H9 (cell line): ENCODE results near the gene PARD6B. TPM values are rescaled to one million over a fixed set of nuclear protein-coding genes. Genes with fewer than 3 reads are reported as not detected.

Experiments
- DNase-seq: peaks from one replicate; pipeline ENCODE4 v3.0.0-alpha.2; 2017
- H2AFZ ChIP-seq: one replicate; pipeline ENCODE4 v1.6.1; 2013; ENCODE audit warnings: mild to moderate bottlenecking, low read length, control low read depth, moderate library complexity
- H2AK5ac ChIP-seq: 2 replicates; pipeline ENCODE4 v1.6.1; 2013; ENCODE audit warnings: low read length, control low read depth, mixed read lengths; ENCODE audit not compliant: insufficient read length
- H2BK120ac ChIP-seq: one replicate; pipeline ENCODE4 v1.6.1; 2013; ENCODE audit warnings: low read depth, mild to moderate bottlenecking, low read length, control low read depth, inconsistent platforms; ENCODE audit not compliant: poor library complexity, severe bottlenecking
- H2BK12ac ChIP-seq: 2 replicates; pipeline ENCODE4 v1.6.1; 2013; ENCODE audit warnings: low read length, control low read depth, mixed read lengths, low read depth; ENCODE audit not compliant: insufficient read length
- H2BK15ac ChIP-seq: 2 replicates; pipeline ENCODE4 v1.6.1; 2013; ENCODE audit warnings: low read depth, low read length, control low read depth
- H2BK20ac ChIP-seq: one replicate; pipeline ENCODE4 v1.6.1; 2013; ENCODE audit warnings: low read depth, mild to moderate bottlenecking, low read length, control low read depth, inconsistent platforms; ENCODE audit not compliant: poor library complexity, severe bottlenecking
- H2BK5ac ChIP-seq: 2 replicates; pipeline ENCODE4 v1.6.1; 2013; ENCODE audit warnings: low read length, control low read depth, mixed read lengths; ENCODE audit not compliant: insufficient read length
- H3K14ac ChIP-seq: 2 replicates; pipeline ENCODE4 v1.6.1; 2013; ENCODE audit warnings: low read length, control low read depth; ENCODE audit not compliant: insufficient read depth
- H3K18ac ChIP-seq: 2 replicates; pipeline ENCODE4 v1.6.1; 2013; ENCODE audit warnings: low read depth, mild to moderate bottlenecking, mixed read lengths, low read length, control low read depth; ENCODE audit not compliant: insufficient read length
- H3K23ac ChIP-seq: 2 replicates; pipeline ENCODE4 v1.6.1; 2013; ENCODE audit warnings: low read length, control low read depth, mixed read lengths, low read depth; ENCODE audit not compliant: insufficient read length
- H3K23me2 ChIP-seq: 2 replicates; pipeline ENCODE4 v1.6.1; 2013; ENCODE audit warnings: low read depth, mild to moderate bottlenecking, mixed read lengths, low read length, control low read depth; ENCODE audit not compliant: insufficient read length, poor library complexity, severe bottlenecking
- H3K27ac ChIP-seq: 2 replicates; pipeline ENCODE4 v1.5.1; 2013; ENCODE audit warnings: low read length, control low read depth, mixed read lengths, low read depth; ENCODE audit not compliant: insufficient read length
- H3K27me3 ChIP-seq: 2 replicates; pipeline ENCODE4 v1.6.1; 2013; ENCODE audit warnings: low read length, control low read depth, inconsistent platforms; ENCODE audit not compliant: insufficient read depth
- H3K4ac ChIP-seq: 2 replicates; pipeline ENCODE4 v1.6.1; 2013; ENCODE audit warnings: low read depth, mild to moderate bottlenecking, control low read depth, inconsistent platforms, low read length, moderate library complexity
- H3K4me1 ChIP-seq: 2 replicates; pipeline ENCODE4 v1.6.1; 2013; ENCODE audit warnings: low read length, control low read depth, inconsistent platforms; ENCODE audit not compliant: insufficient read depth
- H3K4me2 ChIP-seq: 2 replicates; pipeline ENCODE4 v1.6.1; 2013; ENCODE audit warnings: low read length, control low read depth, mixed read lengths; ENCODE audit not compliant: insufficient read length, insufficient read depth
- H3K56ac ChIP-seq: 2 replicates; pipeline ENCODE4 v1.6.1; 2013; ENCODE audit warnings: low read depth, mild to moderate bottlenecking, mixed read lengths, low read length, control low read depth; ENCODE audit not compliant: insufficient read length
- H3K79me1 ChIP-seq: 2 replicates; pipeline ENCODE4 v1.6.1; 2013; ENCODE audit warnings: low read depth, mild to moderate bottlenecking, moderate library complexity, low read length, control low read depth, inconsistent platforms; ENCODE audit not compliant: insufficient read depth, poor library complexity, severe bottlenecking
- H3K79me2 ChIP-seq: 2 replicates; pipeline ENCODE4 v1.6.1; 2013; ENCODE audit warnings: low read length, control low read depth, inconsistent platforms; ENCODE audit not compliant: insufficient read depth
- H3K9ac ChIP-seq: 2 replicates; pipeline ENCODE4 v1.6.1; 2013; ENCODE audit warnings: low read length, control low read depth, mixed read lengths; ENCODE audit not compliant: insufficient read length; ENCODE audit errors: extremely low read depth
- H3K9me3 ChIP-seq: one replicate; pipeline ENCODE4 v1.6.1; 2013; ENCODE audit warnings: low read depth, low read length, inconsistent platforms; ENCODE audit not compliant: control insufficient read depth
- H3T11ph ChIP-seq: one replicate; pipeline ENCODE4 v1.6.1; 2013; ENCODE audit warnings: mild to moderate bottlenecking, low read length, control low read depth, inconsistent platforms
- H4K20me1 ChIP-seq: one replicate; pipeline ENCODE4 v1.6.1; 2013; ENCODE audit not compliant: control insufficient read depth, insufficient read length, insufficient read depth
- H4K5ac ChIP-seq: 2 replicates; pipeline ENCODE4 v1.6.1; 2013; ENCODE audit warnings: low read depth, mild to moderate bottlenecking, mixed read lengths, low read length, control low read depth; ENCODE audit not compliant: insufficient read length
- H4K8ac ChIP-seq: replicated peaks from 2 replicates; pipeline ENCODE4 v1.6.1; 2013; ENCODE audit warnings: low read length, control low read depth, mixed read lengths, low read depth; ENCODE audit not compliant: insufficient read length
- H4K91ac ChIP-seq: 2 replicates; pipeline ENCODE4 v1.6.1; 2013; ENCODE audit warnings: low read depth, mild to moderate bottlenecking, moderate library complexity, mixed read lengths, low read length, control low read depth; ENCODE audit not compliant: insufficient read length
- H3K27ac Mint-ChIP-seq, 3 experiments: 2 replicates in 2 of 3; 3 replicates in 1 of 3; pipeline ENCODE4 v1.8.0; 2020 to 2021; ENCODE audit warnings: mixed read lengths in 3 of 3, mild to moderate bottlenecking in 1 of 3, moderate library complexity in 1 of 3
- H3K27me3 Mint-ChIP-seq: 2 replicates; pipeline ENCODE4 v1.8.0; 2021; ENCODE audit warnings: low read depth, mild to moderate bottlenecking, moderate library complexity, mixed read lengths
- H3K36me3 Mint-ChIP-seq, 3 experiments: 2 replicates in 2 of 3; 3 replicates in 1 of 3; pipeline ENCODE4 v1.8.0; 2020 to 2021; ENCODE audit warnings: low read depth in 3 of 3, mixed read lengths in 3 of 3; ENCODE audit not compliant: insufficient read depth in 1 of 3
- H3K4me1 Mint-ChIP-seq, 2 experiments: 2 replicates each; pipeline ENCODE4 v1.8.0; 2020; ENCODE audit warnings: mixed read lengths in 2 of 2
- H3K4me3 Mint-ChIP-seq, 2 experiments: 2 replicates in 1 of 2; 3 replicates in 1 of 2; pipeline ENCODE4 v1.8.0; 2020 to 2021; ENCODE audit warnings: mild to moderate bottlenecking in 2 of 2, mixed read lengths in 2 of 2, moderate library complexity in 1 of 2
- H3K9me3 Mint-ChIP-seq, 2 experiments: 2 replicates in 1 of 2; 3 replicates in 1 of 2; pipeline ENCODE4 v1.8.0; 2020; ENCODE audit warnings: mild to moderate bottlenecking in 2 of 2, mixed read lengths in 2 of 2, moderate library complexity in 1 of 2
- WGBS: extraction: QIAGEN DNeasy Blood & Tissue Kit; methylation state at CpG from one replicate; pipeline ENCODE4 v1.1.7; 2013; ENCODE audit warnings: missing lambda C conversion rate, low lambda C conversion rate, mixed read lengths; ENCODE audit not compliant: insufficient read length; ENCODE audit errors: extremely low coverage; 5-methylcytosine and 5-hydroxymethylcytosine counted together
- total RNA-seq: library from RNA; stranded (reverse); gene quantifications from 2 replicates; pipeline ENCODE4 v1.2.1, GENCODE V29; 2021
- TF ChIP-seq, protein P1 (sequence below): fragments of 200-600 bp; sonication (generic); conservative IDR thresholded peaks from 3 replicates; pipeline ENCODE4 v1.8.0; 2021; ENCODE audit warnings: antibody characterized with exemption, mild to moderate bottlenecking

The PARD6B gene
- total RNA-seq, 1 experiment from 2014 or later = 27.4 TPM

DNA sequence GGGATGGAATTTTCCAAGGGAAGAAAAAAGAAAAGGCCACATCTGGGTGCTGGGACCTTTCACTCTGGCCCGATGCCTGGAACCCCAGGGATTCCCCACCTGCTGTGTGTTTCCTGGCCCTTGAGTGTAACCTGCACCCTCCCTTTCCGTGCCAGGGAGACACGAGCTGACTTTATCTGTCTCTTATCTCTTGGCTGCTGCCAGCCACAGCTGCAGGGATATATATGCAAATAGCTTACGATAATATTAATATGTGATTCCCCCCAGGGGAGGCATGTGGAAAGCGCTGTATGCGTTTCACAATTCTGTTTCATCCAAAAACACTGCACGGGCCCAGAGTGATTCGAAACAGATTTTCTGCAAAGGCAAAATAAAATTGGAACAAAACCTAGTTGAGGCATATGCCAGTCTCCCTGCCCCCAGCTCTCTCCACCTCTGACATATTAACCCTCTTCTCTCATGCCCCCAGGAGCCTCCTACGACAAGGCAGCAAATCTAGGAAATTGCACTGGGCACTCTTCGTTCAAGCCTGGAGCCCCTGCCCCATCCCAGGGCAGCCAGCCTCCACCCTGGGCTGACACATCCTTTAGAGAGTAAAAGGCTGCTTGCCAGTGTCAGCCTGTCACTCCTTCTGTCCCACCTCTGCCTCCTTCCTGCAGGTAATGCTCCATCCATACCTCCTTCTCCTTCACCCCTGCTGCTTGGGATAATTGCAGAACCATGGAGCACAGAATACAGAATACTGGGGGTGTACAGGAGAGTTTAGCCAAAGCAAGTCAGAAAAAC, 41.3 kb upstream of the PARD6B start:
- H3K4me3 Mint-ChIP-seq = peak overlapping the region; percentile 63 to 80
- TF ChIP-seq, protein P1, sequence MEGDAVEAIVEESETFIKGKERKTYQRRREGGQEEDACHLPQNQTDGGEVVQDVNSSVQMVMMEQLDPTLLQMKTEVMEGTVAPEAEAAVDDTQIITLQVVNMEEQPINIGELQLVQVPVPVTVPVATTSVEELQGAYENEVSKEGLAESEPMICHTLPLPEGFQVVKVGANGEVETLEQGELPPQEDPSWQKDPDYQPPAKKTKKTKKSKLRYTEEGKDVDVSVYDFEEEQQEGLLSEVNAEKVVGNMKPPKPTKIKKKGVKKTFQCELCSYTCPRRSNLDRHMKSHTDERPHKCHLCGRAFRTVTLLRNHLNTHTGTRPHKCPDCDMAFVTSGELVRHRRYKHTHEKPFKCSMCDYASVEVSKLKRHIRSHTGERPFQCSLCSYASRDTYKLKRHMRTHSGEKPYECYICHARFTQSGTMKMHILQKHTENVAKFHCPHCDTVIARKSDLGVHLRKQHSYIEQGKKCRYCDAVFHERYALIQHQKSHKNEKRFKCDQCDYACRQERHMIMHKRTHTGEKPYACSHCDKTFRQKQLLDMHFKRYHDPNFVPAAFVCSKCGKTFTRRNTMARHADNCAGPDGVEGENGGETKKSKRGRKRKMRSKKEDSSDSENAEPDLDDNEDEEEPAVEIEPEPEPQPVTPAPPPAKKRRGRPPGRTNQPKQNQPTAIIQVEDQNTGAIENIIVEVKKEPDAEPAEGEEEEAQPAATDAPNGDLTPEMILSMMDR = no peak
- no peak overlapping the region for H3T11ph ChIP-seq

More for the DNA sequence above, 41.3 kb upstream of the PARD6B start:
- Histone ChIP-seq H2BK120ac (no peak overlapping the region), H3K14ac (no peak overlapping the region), H2BK15ac (no peak overlapping the region), H2BK20ac (no peak overlapping the region), H3K79me2 (no peaks in the 10 kb centered on the region), H4K20me1 (no peaks in the 10 kb centered on the region), H3K23me2 (peaks cover 21% of the 10 kb centered on the region), H3K27ac (no peak overlapping the region), H2BK5ac (no peak overlapping the region), H3K79me1 (no peaks in the 10 kb centered on the region), H2AK5ac (no peak overlapping the region), H3K27me3 (no peaks in the 10 kb centered on the region), H4K8ac (no peak overlapping the region), H3K56ac (no peak overlapping the region), H3K4me2 (peak overlapping the region; percentile 93), H3K23ac (no peak overlapping the region), H2AFZ (no peak overlapping the region), H4K5ac (no peak overlapping the region), H3K18ac (no peak overlapping the region), H4K91ac (no peak overlapping the region), H2BK12ac (no peak overlapping the region), H3K4ac (no peak overlapping the region), H3K9me3 (no peaks in the 10 kb centered on the region), H3K9ac (no peak overlapping the region), H3K4me1 (peaks cover 3% of the 10 kb centered on the region; the same call in 1 of the 2 replicates)
- H3K36me3 Mint-ChIP-seq = no peaks in the 10 kb centered on the region
- WGBS = no CpG with 5 or more reads among the region's 10 CpGs
- H3K4me1 Mint-ChIP-seq = peaks cover 31 to 43% of the 10 kb centered on the region in 2 experiments
- H3K27ac Mint-ChIP-seq = no peak overlapping the region
- peaks cover 22% of the 10 kb centered on the region for H3K27me3 Mint-ChIP-seq
- DNase-seq = no peak
- H3K9me3 Mint-ChIP-seq = no peaks in the 10 kb centered on the region
